GM18868 (cell line): ENCODE results near the gene CDK10.
"Not testable (repeated sequence)": the region's sequence is repeated elsewhere in the genome, so short reads cannot be mapped to it uniquely, and the experiment has no call there.

Source experiments
- ATAC-seq: cut with Tn5 transposase; IDR thresholded peaks from one replicate; pipeline ENCODE4 v1.9.1; 2021; ENCODE audit warnings: mild to moderate bottlenecking, moderate library complexity; ENCODE audit not compliant: unreplicated experiment

CDK10 gene

DNA sequence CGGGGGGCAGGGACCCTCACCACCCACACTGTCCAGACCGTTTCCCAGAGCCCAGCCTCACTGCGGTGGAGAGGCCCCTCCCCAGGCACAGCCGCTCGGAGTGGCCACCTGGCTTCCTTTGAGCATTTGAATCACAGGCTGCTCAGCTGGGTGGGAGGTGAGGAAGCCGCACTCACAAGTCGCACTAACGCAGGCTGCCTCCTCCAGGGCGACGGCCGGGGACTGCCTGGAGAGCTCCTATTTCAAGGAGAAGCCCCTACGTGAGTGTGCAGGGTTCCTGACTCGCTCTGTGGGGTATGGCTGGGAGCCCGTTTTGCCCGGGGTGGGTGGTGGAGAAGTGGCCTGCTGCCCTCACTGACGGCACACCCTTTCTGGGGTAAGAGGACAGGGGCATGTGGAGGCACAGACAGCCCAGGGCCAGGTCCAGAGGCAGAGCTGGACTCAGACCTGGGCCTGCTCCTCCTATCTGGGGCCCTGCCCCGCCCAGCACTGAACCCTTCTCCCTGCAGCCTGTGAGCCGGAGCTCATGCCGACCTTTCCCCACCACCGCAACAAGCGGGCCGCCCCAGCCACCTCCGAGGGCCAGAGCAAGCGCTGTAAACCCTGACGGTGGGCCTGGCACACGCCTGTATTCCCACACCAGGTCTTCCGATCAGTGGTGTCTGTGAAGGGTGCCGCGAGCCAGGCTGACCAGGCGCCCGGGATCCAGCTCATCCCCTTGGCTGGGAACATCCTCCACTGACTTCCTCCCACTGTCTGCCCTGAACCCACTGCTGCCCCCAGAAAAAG is 8.8 kb downstream of the CDK10 start:
- no peak for ATAC-seq

DNA sequence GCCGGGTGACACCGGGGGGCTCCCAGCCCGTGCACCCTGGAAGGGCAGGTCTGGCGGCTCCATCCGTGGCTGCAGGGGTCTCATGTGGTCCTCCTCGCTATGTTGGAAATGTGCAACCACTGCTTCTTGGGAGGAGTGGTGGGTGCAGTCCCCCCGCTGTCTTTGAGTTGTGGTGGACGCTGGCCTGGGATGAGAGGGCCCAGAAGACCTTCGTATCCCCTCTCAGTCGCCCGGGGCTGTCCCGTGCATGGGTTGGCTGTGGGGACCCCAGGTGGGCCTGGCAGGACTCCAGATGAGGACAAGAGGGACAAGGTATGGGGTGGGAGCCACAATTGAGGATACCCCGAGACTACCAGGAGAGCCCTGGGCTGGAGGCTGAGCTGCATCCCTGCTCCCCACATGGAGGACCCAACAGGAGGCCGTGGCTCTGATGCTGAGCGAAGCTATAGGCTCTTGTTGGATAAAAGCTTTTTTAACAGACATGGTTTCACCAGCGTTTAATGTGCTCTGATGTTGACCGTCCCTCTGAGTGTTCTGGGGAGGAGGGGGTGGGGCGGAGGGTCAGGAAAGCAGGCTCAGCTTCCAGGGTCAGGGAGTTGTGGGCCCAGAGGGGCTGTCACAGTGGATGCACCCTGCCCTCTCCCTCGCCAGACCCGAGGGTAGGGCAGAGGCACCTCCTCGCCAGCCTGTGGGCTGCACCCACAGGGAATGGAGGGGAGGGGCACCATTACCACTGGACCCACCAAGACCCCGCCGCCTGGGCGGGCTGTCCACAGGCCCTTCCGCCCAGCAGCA is 9.6 kb downstream of the CDK10 start:
- ATAC-seq: no peak

DNA sequence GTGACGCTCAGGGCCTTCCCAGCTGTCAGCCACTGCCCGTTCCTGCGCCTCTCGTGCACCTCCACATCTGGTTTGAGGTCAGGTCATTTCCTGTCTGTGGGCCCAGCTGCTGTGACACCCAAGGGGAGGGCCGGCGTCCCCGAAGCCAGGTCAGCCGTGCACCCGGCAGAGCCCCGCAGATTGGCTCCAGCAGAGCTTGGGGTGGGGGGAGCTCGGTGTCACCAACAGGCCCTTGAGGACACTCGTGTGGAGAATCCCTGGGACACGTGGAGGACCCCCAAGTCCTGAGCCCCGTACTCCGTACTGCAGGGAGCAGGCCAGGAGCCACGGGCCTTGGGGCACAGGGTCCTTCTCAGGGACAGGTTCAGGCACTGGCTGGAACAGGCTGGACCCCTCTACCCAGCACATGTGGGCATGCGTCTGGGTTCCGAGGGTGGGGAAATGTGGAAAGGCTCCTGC is 10.2 kb downstream of the CDK10 start:
- ATAC-seq: no peak

DNA sequence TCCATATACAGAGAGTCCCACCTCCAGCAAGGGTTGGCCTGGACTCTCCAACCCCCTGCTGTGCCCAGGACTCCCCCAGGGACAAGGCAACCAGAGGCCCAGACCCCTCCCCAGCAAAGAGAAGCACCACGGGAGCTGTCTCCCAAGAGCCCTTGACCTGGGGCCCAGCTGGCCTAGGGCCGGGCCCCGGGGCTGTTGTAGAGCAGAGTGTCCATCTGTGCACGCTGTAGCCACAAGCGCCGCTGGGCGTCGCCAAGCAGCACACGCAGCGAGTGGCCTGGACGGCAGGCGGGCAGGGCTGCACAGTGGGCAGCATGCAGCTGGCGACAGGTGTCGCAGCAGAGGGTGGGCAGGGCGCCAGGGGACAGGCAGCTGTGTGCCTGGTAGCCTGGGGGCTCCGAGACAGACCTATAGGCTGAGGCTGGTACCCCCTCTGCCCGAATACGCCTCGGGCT is 10.7 kb downstream of the CDK10 start:
- ATAC-seq: no peak

DNA sequence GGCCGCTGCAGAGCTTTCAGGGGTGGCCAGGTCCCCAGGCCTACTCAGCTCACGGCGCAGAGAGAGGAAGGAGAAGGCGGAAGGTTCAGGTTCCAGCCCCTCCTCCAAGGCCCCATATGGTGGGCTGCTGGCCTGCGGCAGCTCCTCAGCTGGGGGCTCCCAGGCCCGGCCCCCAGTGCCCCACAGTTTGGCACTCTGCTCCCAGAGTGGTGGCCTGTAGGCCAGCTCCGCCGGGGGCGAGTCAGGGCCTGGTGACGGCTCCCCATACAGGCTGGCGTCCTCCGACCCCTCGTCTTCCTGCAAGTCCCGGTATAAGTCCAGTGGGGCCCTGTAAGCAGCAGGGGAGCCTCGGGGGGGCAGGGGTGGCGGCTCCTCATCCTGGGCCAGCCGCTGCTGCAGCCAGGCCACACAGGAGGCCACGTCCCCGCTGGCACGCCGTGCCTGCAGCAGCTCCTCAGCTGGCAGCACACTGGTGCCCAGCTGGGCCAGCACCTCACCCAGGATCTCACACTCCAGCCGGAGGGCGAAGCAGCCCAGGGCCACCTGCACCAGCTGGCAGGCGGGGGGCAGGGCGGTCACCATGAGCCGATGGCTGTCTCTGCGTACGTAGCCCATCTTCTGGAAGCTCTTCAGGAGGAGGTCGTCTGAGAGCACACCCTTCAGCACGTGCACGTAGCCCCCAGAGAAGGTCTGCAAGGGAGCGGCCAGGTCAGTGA is 11.3 kb downstream of the CDK10 start:
- ATAC-seq: no peak

DNA sequence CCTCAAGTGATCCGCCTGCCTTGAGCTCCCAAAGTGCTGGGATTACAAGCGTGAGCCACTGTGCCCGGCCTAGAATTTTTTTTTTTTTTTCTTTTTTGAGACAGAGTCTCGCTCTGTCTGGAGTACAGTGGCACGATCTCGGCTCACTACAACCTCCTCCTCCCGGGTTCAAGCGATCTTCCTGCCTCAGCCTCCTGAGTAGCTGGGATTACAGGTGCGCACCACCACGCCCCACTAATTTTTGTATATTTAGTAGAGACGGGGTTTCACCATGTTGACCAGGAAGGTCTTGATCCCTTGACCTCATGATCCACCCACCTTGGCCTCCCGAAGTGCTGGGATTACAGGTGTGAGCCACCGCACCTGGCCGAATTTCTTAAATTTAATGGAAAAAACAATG is 12.2 kb downstream of the CDK10 start:
- ATAC-seq: not testable (repeated sequence)

DNA sequence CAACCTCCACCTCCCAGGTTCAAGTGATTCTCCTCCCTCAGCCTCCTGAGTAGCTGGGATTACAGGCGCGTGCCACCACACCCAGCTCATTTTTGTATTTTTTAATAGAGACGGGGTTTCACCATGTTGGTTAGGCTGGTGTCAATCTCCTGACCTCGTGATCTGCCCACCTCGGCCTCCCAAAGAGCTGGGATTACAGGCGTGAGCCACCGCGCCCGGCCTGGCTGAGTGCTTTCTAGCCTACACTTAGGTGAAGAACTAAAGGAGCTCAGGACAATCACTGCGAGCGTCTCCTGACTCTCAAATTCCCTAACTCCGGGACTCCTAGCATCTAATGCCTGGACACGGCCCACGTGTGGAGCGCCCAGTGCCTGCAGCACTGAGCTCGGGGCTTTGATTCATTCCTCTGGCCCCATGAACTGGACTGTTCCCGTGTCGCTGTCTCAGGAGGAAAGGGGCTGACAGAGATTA is 13.2 kb downstream of the CDK10 start:
- not testable (repeated sequence) for ATAC-seq

DNA sequence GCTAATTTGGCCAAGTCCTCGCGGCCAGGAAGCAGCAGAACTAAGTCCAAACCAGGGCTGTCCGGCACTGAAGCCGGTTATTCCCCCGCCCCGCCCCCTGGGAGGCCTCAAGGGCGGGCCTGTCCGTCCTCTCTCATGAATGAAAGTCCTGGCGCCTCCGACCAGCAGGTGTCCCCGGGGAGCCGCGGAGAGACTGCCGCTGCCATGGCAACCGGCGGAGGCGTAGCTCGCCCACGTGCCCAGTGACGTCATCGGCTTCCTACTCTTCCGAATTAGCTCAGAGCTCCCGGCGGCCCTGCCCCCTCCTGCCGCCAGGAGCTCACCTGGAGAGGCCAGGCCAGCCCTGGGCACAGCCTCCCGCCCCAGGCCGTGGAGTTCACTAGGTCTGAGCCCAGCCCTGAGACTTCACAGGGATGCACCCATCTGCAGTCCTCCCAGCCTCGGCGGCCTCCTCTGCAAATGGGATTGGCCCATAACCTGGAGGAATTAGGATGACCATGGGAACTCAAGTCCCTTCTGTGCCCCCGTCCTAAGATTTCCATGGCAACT is 13.7 kb downstream of the CDK10 start:
- peak; percentile 43 for ATAC-seq

DNA sequence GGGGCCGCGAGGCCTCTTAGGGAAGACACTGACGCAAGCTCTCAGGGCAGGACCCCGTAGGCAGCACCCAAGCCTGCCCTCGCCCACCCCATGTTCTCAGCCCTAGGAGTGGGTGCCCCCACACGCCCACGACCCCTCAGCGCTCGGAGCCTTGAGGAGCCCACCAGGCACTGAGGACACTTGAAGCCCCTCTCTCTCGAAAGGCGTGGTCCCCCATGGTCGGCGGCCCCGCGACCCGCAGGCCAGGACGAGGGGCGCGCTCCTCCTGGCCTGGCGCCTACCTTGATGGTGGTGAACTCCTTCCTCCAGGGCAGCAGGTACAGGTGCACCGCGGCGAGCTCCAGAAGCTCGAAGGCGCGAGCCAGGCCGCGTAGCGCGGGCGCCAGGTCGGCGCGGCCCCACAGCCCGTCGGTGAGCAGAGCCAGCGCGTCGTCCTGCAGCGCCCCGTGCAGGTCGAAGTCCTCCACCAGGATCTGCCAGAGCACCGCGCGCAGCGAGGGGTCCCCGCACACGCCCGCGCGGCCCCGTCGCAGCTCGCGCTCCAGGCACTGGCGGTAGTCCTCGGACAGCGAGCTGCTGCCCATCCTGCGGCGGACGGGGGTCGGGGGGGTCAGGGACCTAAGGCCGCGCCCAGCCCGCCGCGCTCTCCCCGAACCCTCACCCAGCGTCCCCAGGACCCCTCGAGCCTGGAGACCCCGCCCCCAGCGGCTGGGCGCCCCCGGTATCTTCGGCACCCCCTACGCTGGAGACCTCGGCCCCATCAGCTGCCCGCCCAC is 14.3 kb downstream of the CDK10 start:
- no peak for ATAC-seq

DNA sequence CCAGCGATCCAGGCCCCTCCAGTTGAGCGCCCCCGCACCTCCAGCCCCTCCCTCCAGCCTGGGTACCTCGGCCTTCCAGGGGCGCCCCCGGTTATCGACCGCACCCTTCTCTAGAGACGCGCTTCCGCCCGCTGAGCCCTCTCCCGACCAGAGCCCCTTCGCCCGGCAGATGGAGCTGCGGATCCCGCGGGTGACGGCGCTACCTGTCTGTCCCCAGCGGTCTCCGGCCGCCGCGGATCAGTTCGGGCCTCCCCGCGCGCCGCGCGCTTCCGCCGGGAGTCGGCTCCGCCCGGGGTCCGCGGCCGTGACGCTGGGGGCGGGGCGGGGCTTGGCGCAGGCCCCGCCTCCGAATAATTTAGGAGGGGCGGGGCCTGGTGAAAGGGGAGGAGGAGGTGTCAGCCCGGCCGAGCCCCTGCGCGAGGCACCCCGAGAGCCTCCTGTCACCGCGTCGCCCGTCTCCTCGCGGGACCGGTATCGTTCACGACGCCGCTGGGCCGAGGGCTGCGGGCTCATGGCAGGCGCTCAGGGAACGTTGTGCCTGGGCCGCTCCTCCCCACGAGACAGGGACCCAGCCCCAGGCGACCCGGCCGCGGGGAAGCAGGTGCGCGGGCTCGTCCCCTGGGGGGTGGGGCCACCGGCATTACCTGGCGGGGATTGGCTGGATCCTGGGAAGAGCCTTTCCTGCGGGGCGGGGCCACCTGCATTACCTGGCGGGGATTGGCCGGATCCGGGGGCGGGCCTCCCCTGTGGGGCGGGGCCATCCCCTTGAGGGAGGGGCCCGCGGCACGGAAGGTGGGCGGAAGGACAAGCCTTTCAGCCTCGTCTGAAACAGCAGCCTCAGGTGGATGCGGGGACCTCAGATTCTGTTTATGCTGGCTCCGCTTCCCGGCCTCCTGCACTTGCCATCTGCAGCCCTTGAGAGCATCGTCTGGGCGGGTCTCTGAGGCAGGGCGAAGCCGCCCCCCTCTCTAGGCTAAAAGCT is 15.2 kb downstream of the CDK10 start, which contains the start of gene SPATA2L:
Gene SPATA2L (minus strand): TSS at position 281 of the 982 bp plus-strand sequence. CDS start 473 bp downstream, outside the sequence.
- ATAC-seq: peak; percentile 68

DNA sequence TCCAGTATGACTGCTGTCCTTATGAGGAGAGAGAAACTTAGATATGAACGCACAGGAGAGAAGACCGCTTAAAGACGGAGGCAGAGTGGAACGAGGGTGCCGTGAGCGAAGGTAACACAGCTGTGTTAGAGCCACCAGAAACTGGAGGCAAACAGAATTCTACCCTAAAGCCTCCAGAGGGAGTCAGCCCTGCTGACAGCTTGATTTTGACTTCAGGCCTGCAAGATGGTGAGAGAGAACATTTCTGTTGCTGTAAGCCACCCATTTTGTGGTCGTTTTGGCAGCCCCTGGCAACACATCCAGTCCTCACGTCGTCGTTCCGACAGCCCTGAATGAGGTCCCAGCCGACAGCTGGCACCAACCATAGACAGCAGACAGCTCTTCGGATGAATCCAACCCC is 17.8 kb downstream of the CDK10 start:
- ATAC-seq: no peak

DNA sequence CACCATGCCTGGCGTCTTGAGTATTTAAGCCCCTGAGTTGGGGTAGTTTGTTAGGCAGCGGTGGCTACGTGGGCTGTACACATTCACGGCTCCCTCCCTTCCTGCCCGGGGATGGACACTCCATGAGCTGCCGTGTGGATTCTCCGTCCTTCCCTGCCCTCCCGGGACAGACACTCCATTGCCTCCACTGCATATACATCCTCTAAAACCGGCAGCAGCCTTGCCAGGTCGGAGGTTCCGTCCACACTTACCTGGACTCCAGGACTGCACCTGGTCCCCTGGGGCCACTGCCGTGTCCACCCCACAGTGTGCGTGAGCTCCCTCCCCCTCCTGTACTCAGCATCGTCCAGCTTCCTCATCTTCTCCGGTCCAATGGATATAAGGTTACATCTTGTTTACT is 18.5 kb downstream of the CDK10 start:
- ATAC-seq: no peak

DNA sequence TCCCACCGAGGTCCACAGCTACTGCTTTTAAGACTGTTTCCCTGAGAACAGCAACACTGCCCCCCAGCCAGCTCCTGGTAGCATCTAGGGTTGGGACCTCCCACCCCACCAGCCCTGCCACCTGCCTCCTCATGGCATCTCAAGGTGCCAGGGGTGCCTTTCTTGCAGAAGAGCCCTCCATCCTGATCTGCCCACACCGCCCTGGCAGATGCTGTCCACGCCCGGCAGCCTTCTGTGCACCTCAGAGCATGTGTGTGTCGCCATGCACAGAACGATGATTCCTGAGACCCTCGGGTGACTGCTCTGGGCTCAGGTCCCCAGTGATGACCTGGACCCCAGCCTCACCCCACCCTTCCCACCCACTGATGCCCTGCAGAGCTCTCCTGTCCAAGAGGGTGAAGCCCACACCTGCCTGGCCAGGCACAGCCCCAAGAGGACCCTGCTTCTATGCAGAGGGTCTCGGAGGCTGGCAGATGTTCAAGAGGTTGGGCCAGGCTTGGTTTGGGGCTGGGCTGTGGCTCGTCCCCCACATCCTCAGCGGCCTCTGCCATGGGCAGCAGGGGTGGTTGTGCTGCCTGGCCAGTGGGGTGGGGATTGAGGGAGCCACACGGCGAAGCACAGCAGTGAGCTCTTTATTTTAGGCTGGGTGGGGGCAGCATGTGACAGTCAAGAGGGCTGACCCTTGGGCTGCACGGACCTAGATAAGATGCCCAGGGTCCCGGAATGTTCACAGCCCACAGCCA is 20.2 kb downstream of the CDK10 start:
- ATAC-seq: no peak

DNA sequence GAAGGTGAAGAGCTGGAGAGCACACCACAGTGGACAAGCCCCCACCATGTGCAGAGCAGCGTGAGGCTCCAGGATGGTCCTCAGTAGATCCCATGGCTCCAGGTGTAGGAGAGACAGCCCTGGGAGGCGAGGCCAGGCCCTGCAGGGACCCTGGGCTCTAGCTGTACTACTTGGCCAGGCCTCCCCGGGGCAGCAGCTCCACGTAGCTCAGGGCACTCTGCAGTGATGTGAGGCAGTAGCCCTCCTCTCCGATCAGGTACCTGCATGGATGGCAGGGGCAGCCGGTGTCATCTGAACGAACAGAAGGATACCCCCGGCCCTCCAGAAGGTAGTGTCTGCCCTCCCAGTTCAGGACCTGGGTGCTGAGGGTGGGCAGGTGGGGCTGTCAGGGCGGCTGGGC is 21.2 kb downstream of the CDK10 start:
- no peak for ATAC-seq

DNA sequence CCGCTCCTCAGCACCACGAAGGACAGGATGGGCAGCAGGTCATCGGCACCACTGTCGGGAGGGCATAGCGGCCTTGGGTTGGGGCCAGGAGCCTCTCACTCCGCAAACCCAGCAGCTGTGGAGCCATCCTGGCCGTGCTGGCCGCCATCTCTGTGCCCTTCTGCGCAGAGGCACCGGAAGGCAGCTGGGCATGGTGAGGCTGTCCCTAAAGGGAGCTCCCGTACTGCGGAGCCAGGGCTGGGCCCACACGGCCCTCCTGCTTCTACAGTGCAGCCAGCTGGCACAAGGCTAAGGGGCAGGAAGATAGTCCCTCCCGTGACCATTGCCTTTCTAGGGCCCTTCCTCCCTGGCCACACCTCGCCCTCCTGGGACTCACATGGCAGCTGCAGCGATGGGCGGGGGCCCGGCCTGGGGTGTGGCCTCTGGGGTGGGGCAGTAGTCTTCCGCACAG is 22.0 kb downstream of the CDK10 start:
- no peak for ATAC-seq

DNA sequence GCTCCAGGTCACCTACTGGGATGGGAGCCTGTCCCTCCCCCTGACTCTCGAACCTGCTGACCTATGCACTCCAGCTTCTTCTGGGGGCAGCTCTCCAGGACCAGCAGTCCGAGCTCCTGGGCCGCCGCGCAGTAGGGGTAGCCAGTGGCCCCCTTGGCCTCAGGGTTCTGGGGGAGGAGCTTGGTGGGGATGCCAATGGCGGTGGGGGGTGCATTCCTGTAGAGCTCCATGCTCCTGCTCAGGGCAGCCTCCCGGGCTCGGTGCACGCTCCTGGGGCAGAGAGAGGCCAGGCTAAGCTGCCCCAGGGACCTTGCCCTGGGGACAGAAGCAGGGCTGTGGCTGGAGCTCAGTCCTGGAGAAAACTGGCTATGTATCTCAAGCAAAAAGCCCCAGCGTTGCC is 22.7 kb downstream of the CDK10 start:
- ATAC-seq: no peak

DNA sequence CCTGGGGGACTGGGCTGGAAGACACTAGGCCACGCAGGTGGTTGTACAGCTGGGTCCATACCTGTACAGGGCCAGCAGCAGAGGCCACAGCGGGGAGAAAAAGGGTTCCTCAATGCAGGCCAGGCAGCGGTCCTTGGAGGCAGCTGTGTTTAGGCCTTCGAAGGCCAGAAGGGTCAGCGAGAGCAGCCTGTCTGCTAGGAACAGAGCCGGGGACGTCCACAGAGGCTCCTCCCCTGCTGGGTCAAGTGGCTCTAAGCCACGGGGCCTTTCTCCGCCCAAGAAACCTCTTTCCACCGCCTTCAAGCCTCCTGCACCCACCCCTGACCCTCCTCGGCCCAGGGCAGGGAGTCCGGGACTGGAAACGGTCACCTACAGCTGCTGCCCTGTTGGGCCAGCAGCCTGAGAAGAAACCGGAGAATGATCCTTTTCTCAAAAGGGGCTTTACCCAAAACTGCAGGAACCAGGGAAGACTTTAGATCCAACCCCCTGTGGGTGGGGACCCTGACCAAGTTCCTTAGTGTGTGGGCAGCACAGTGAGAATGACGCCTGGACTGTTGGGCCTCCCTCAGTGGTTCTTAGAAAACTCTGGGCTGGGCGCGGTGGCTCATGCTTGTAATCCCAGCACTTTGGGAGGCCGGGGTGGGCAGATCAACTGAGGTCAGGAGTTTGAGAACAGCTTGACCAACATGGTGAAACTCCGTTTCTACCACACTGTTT is 23.4 kb downstream of the CDK10 start:
- ATAC-seq: no peak
